Measurements from ENCODE around the gene ZIC2. TPM values are rescaled to one million over a fixed set of nuclear protein-coding genes. Genes with fewer than 3 reads are reported as not detected.

The ZIC2 gene
- total RNA-seq, 4 donors from 2014 or later: 0.10 TPM; not detected in 3

GRCh38 chr13:99995104-99995588 is 13.6 kb downstream of the ZIC2 start:
- no peak overlapping the region for H3K4me3 ChIP-seq (ENCODE audit: low read depth, poor library complexity, severe bottlenecking)
- DNase-seq (ENCODE audit: low spot score in 2 of 2): no peak
- intact Hi-C loops (cut with DNase I; ENCODE audit: low total_unique reads): no loop called here
- TF ChIP-seq CTCF (IDR thresholded peaks at IDR 0.05): no peak
- TF ChIP-seq POLR2A (IDR thresholded peaks at IDR 0.05): no peak
- WGBS, 2 donors: 24 to 29% methylated on average over 3 of the region's 3 CpGs

- H3K4me3 ChIP-seq (ENCODE audit: low read depth, poor library complexity, severe bottlenecking): no peak overlapping the region
- no peak for TF ChIP-seq CTCF (IDR thresholded peaks at IDR 0.05)
- no peak for TF ChIP-seq POLR2A (IDR thresholded peaks at IDR 0.05)
- WGBS, 2 donors: 14 to 15% methylated on average over 21 of the region's 21 CpGs
- intact Hi-C loops (cut with DNase I; ENCODE audit: low total_unique reads): no loop called here
- DNase-seq (ENCODE audit: low spot score in 2 of 2): no peak
Observed at GRCh38 chr13:99995589-99996380, 14.2 kb downstream of the ZIC2 start.

GRCh38 chr13:99996381-99996973 is 14.9 kb downstream of the ZIC2 start:
- 28 to 31% methylated on average over 8 of the region's 8 CpGs for WGBS, 2 donors
- TF ChIP-seq POLR2A (IDR thresholded peaks at IDR 0.05): no peak
- TF ChIP-seq CTCF (IDR thresholded peaks at IDR 0.05): no peak
- no peak for DNase-seq (ENCODE audit: low spot score in 2 of 2)
- intact Hi-C loops (cut with DNase I; ENCODE audit: low total_unique reads): no loop called here
- no peak overlapping the region for H3K4me3 ChIP-seq (ENCODE audit: low read depth, poor library complexity, severe bottlenecking)

GRCh38 chr13:99997702-99998214 is 16.2 kb downstream of the ZIC2 start:
- TF ChIP-seq CTCF (IDR thresholded peaks at IDR 0.05) (no peak), POLR2A (IDR thresholded peaks at IDR 0.05) (no peak)
- no peak overlapping the region for H3K4me3 ChIP-seq (ENCODE audit: low read depth, poor library complexity, severe bottlenecking)
- WGBS, 2 donors: 57% methylated on average over 22 to 37 of the region's 40 CpGs
- intact Hi-C loops (cut with DNase I; ENCODE audit: low total_unique reads): no loop called here
- peak in 1 of 2 donors; percentile 75 for DNase-seq (ENCODE audit: low spot score in 2 of 2)

GRCh38 chr13:99998261-99998660 is 16.7 kb downstream of the ZIC2 start:
- 89 to 92% methylated on average over 11 of the region's 11 CpGs for WGBS, 2 donors
- intact Hi-C loops (cut with DNase I; ENCODE audit: low total_unique reads): no loop called here
- TF ChIP-seq POLR2A (IDR thresholded peaks at IDR 0.05): no peak
- no peak for TF ChIP-seq CTCF (IDR thresholded peaks at IDR 0.05)

More at GRCh38 chr13:99998261-99998660, 16.7 kb downstream of the ZIC2 start:
- peak in 1 of 2 donors; percentile 40 for DNase-seq (ENCODE audit: low spot score in 2 of 2)
- H3K4me3 ChIP-seq (ENCODE audit: low read depth, poor library complexity, severe bottlenecking): no peak overlapping the region

All from lower leg skin (tissue), 4 donors.